CD14-positive monocyte (primary cell): Measurements from ENCODE around the gene STARD13. TPM values are rescaled to one million over a fixed set of nuclear protein-coding genes. Genes with fewer than 3 reads are reported as not detected.

Experiments
- DNase-seq, 3 donors: peaks; one replicate each; pipeline ENCODE4 v3.0.0-alpha.2; 2011 to 2022
- H2AFZ ChIP-seq: 2 replicates; pipeline ENCODE4 v1.6.0; 2012; ENCODE audit warnings: mild to moderate bottlenecking, low read depth, low read length, inconsistent platforms; ENCODE audit not compliant: insufficient read depth, poor library complexity, severe bottlenecking
- H3K27ac ChIP-seq, 2 donors: 1 replicate in 1 of 2; 2 replicates in 1 of 2; pipeline ENCODE4 v1.5.1; 2012 to 2013; ENCODE audit warnings: low read length in 2 of 2, control low read depth in 1 of 2, inconsistent platforms in 1 of 2, low read depth in 1 of 2, mild to moderate bottlenecking in 1 of 2
- H3K27me3 ChIP-seq, 2 donors: one replicate each; pipeline versions ENCODE4 v1.6.0 to v1.6.1; 2011 to 2013; ENCODE audit warnings: low read length in 2 of 2; ENCODE audit not compliant: control insufficient read depth in 2 of 2, insufficient read depth in 2 of 2
- H3K36me3 ChIP-seq, 2 donors: replicated peaks in 1 of 2; 1 replicate in 1 of 2; 2 replicates in 1 of 2; pipeline versions ENCODE4 v1.5.1 to v1.6.1; 2012 to 2013; ENCODE audit warnings: low read length in 2 of 2, control low read depth in 1 of 2, inconsistent platforms in 1 of 2, mild to moderate bottlenecking in 1 of 2; ENCODE audit not compliant: insufficient read depth in 2 of 2, control insufficient read depth in 1 of 2
- H3K4me1 ChIP-seq, 2 donors: 1 replicate in 1 of 2; 2 replicates in 1 of 2; pipeline versions ENCODE4 v1.5.1 to v1.6.1; 2012 to 2013; ENCODE audit warnings: low read length in 2 of 2, control low read depth in 1 of 2, inconsistent platforms in 1 of 2, mild to moderate bottlenecking in 1 of 2, moderate library complexity in 1 of 2; ENCODE audit not compliant: insufficient read depth in 2 of 2, control insufficient read depth in 1 of 2
- H3K4me2 ChIP-seq: replicated peaks from 2 replicates; pipeline ENCODE3; 2012; ENCODE audit warnings: low read length, moderate library complexity, mild to moderate bottlenecking; ENCODE audit not compliant: poor library complexity, severe bottlenecking; ENCODE audit errors: extremely low read depth
- H3K4me3 ChIP-seq, 3 experiments: fragments of 200-600 bp in 1 of 3; sonication (generic) in 1 of 3; replicated peaks in 1 of 3; 1 replicate in 2 of 3; 2 replicates in 1 of 3; pipeline ENCODE4 v1.5.1; 2011 to 2013; ENCODE audit warnings: low read length in 3 of 3, mild to moderate bottlenecking in 3 of 3, control low read depth in 2 of 3, low read depth in 2 of 3, inconsistent platforms in 1 of 3, moderate library complexity in 1 of 3
- H3K79me2 ChIP-seq: 2 replicates; pipeline ENCODE4 v1.6.0; 2012; ENCODE audit warnings: mild to moderate bottlenecking, control low read depth, inconsistent platforms, low read length, moderate library complexity; ENCODE audit not compliant: insufficient read depth
- H3K9ac ChIP-seq: 2 replicates; pipeline ENCODE4 v1.6.0; 2017; ENCODE audit warnings: low read length, mild to moderate bottlenecking; ENCODE audit not compliant: insufficient read depth, poor library complexity, severe bottlenecking
- H3K9me3 ChIP-seq, 2 donors: replicated peaks in 1 of 2; 1 replicate in 1 of 2; 2 replicates in 1 of 2; pipeline versions ENCODE4 v1.5.1 to v1.6.1; 2012 to 2013; ENCODE audit warnings: low read length in 2 of 2, control low read depth in 1 of 2; ENCODE audit not compliant: control insufficient read depth in 1 of 2, insufficient read depth in 1 of 2
- H4K20me1 ChIP-seq: 2 replicates; pipeline ENCODE4 v1.6.0; 2012; ENCODE audit warnings: mild to moderate bottlenecking, low read length, control low read depth, moderate library complexity; ENCODE audit not compliant: insufficient read depth
- H3K27ac Mint-ChIP-seq, 7 donors: one replicate each; pipeline ENCODE4 v1.8.0; 2020; ENCODE audit warnings: mild to moderate bottlenecking in 7 of 7, mixed read lengths in 7 of 7, moderate library complexity in 6 of 7, inconsistent platforms in 2 of 7
- H3K27me3 Mint-ChIP-seq, 3 donors: one replicate each; pipeline ENCODE4 v1.8.0; 2021 to 2022; ENCODE audit warnings: low read depth in 3 of 3, mild to moderate bottlenecking in 3 of 3, mixed read lengths in 3 of 3, moderate library complexity in 3 of 3, inconsistent platforms in 1 of 3
- H3K36me3 Mint-ChIP-seq, 2 donors: one replicate each; pipeline ENCODE4 v1.8.0; 2020; ENCODE audit warnings: mixed read lengths in 2 of 2, inconsistent platforms in 1 of 2, mild to moderate bottlenecking in 1 of 2
- H3K4me1 Mint-ChIP-seq: one replicate; pipeline ENCODE4 v1.8.0; 2020; ENCODE audit warnings: mild to moderate bottlenecking, mixed read lengths
- H3K4me3 Mint-ChIP-seq, 2 donors: one replicate each; pipeline ENCODE4 v1.8.0; 2020; ENCODE audit warnings: mild to moderate bottlenecking in 2 of 2, mixed read lengths in 2 of 2, moderate library complexity in 1 of 2
- H3K9me3 Mint-ChIP-seq, 7 donors: one replicate each; pipeline ENCODE4 v1.8.0; 2020 to 2022; ENCODE audit warnings: mixed read lengths in 7 of 7, mild to moderate bottlenecking in 6 of 7, moderate library complexity in 6 of 7, inconsistent platforms in 2 of 7
- CTCF ChIP-seq: fragments of 200-600 bp; IDR thresholded peaks from one replicate; pipeline ENCODE4 v1.8.0; 2022; ENCODE audit warnings: antibody characterized with exemption, mild to moderate bottlenecking
- WGBS: methylation state at CpG from one replicate; pipeline ENCODE4 v1.1.5; 2013; ENCODE audit warnings: missing lambda C conversion rate; ENCODE audit not compliant: insufficient coverage; 5-methylcytosine and 5-hydroxymethylcytosine counted together
- intact Hi-C, 2 donors: fragments of 100-400 bp; cut with micrococcal nuclease; formaldehyde crosslinking; loops; one replicate each; pipeline versions ENCODE4 v1.15.0 to v1.15.1; 2023
- polyA plus RNA-seq, 3 donors: library from polyadenylated mRNA; depleted of rRNA in 1 of 3; unstranded in 2 of 3; stranded (reverse) in 1 of 3; fragments of 300-500 nt in 2 of 3; fragments of >200 nt in 1 of 3; fragmentation: Illumina TruSeq in 2 of 3; gene quantifications; 1 replicate in 2 of 3; 2 replicates in 1 of 3; pipeline ENCODE4 v1.2.3, GENCODE V29; 2012 to 2021

STARD13 gene
- polyA plus RNA-seq, 3 donors = 0.37 to 0.69 (median 0.60) TPM

- Histone ChIP-seq H2AFZ (no peak overlapping the region), H4K20me1 (no peaks in the 10 kb centered on the region), H3K27ac (no peak overlapping the region), H3K36me3 (no peaks in the 10 kb centered on the region), H3K27me3 (no peaks in the 10 kb centered on the region), H3K9me3 (no peaks in the 10 kb centered on the region), H3K4me1 (peaks cover 7 to 8% of the 10 kb centered on the region in 2 donors), H3K9ac (no peak overlapping the region), H3K4me2 (no peak overlapping the region), H3K79me2 (no peaks in the 10 kb centered on the region), H3K4me3 (no peak overlapping the region)
- WGBS = no CpG with 5 or more reads among the region's 3 CpGs
- TF ChIP-seq CTCF = no peak
- intact Hi-C loops = no loop called here
- H3K27ac Mint-ChIP-seq = no peak overlapping the region
- H3K27me3 Mint-ChIP-seq = peaks cover 0 to 3% (median 0%) of the 10 kb centered on the region in 3 donors
- no peaks in the 10 kb centered on the region for H3K36me3 Mint-ChIP-seq
- DNase-seq = no peak
- no peak overlapping the region for H3K4me3 Mint-ChIP-seq
- H3K9me3 Mint-ChIP-seq = no peaks in the 10 kb centered on the region
- H3K4me1 Mint-ChIP-seq = peaks cover 13% of the 10 kb centered on the region
These were observed 73.2 kb downstream of the STARD13 start for GRCh38 chr13:33212396-33212795.

GRCh38 chr13:33210090-33210489, 75.5 kb downstream of the STARD13 start:
- no peaks in the 10 kb centered on the region for H3K79me2 ChIP-seq
- no peak overlapping the region for H3K4me3 Mint-ChIP-seq

More at GRCh38 chr13:33210090-33210489, 75.5 kb downstream of the STARD13 start:
- Histone ChIP-seq H2AFZ (no peak overlapping the region), H3K27ac (no peak overlapping the region), H3K4me3 (no peak overlapping the region), H3K4me2 (no peak overlapping the region), H3K9me3 (no peaks in the 10 kb centered on the region), H3K4me1 (peaks cover 7 to 8% of the 10 kb centered on the region in 2 donors), H3K36me3 (no peaks in the 10 kb centered on the region), H3K27me3 (no peaks in the 10 kb centered on the region), H4K20me1 (no peaks in the 10 kb centered on the region), H3K9ac (no peak overlapping the region)
- WGBS = no CpG with 5 or more reads among the region's 2 CpGs
- Mint-ChIP-seq H3K27me3 (peaks cover 0 to 3% (median 3%) of the 10 kb centered on the region in 3 donors), H3K4me1 (peaks cover 25% of the 10 kb centered on the region), H3K27ac (peak overlapping the region in 1 of 7 donors; percentile 27), H3K36me3 (no peaks in the 10 kb centered on the region), H3K9me3 (no peaks in the 10 kb centered on the region)
- DNase-seq = no peak
- no peak for TF ChIP-seq CTCF
- intact Hi-C loops = no loop called here
